Activated effector memory CD4-positive, alpha-beta T cell treated with anti-CD3 and anti-CD28 coated beads, Interleukin-2, amount 50 U/mL, for 16 hours (primary cell): ENCODE measurements around the gene RBP3.

ENCODE experiments used
- DNase-seq: peaks from one replicate; pipeline ENCODE4 v3.0.0-alpha.2; 2020

Gene RBP3

GRCh38 chr10:47319784-47320183 is 28.4 kb upstream of the RBP3 start:
- peak; percentile 30 for DNase-seq

GRCh38 chr10:47320812-47321211 is 27.4 kb upstream of the RBP3 start:
- peak; percentile 13 for DNase-seq

DNA sequence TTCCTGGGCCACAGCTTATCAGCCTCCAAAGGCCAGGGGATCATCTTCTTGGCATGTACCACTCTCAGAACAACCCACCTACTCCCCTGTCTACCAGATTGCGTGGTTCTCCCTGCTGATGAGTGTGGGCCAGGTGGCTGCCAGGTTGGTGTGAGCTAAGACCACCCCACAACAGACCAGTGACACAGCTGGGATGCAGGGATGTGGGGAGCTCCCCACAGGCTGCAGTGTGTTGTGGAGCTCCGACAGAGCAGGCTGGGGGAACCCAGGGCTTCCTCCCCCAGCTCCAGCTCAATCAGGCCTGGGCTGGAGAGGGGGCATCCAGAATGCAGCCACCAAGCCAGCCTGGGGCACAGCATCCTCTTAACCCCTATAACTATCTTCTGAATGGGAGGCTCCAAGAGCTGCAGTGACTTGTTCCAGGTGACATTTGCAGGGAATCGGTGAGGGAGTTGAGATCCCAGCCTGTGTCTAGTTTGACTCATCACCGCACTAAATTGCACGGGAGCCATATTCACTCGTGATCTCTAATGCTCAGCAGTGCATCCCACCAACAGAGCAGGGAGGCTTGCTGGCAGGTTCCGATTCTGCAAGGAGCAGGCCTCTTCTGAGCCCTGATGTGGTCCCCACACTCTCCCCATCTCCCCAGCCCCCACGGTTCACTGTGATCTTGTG is 26.5 kb upstream of the RBP3 start:
- peak; percentile 43 for DNase-seq

DNA sequence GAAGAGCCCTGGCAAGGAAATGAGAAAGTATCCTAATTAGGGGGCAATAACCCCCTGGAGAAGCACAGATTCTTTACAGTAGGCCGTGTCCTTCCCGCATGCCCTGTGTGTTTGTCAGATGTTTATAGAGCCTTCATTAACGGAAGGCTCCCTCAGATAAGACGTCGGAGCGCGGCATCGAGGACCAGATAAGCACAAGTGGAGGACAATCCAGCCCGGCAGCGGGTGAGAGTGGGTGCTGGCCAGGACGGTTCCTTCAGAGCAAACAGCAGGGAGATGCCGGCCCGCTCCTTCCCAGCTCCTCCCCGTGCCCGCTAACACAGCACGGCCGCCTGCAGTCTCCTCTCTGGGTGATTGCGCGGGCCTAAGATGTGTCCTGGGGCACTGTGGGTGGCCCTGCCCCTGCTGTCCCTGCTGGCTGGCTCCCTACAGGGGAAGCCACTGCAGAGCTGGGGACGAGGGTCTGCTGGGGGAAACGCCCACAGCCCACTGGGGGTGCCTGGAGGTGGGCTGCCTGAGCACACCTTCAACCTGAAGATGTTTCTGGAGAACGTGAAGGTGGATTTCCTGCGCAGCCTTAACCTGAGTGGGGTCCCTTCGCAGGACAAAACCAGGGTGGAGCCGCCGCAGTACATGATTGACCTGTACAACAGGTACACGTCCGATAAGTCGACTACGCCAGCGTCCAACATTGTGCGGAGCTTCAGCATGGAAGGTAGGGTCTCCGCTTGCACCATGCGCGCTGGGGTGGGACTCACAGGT is 25.7 kb upstream of the RBP3 start, which contains the start of gene GDF2:
GDF2 (plus strand) TSS at position 155 of the 762 bp plus-strand sequence; CDS start at position 370, 215 bp downstream.
- DNase-seq = peak; percentile 54

DNA sequence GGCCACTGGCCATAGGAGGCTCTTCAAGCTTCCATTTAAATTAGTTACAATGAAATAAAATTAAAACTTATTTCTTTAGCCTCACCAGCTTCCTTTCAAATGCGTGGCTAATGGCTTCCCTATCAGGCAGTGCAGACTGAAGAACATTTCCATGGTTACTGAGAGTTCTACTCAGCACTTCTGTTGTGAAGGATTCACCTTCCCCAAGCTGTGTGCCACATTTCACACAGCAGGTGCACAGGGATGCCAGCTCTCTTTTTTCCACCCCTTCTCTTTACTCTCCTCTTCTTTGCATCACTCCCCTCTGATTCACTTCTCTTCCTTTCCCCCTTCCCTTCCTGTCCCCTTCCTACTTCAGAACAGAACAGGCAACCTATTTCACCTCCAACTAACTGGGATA is 25.1 kb upstream of the RBP3 start:
- no peak for DNase-seq

- DNase-seq = peak; percentile 21
Measured at GRCh38 chr10:47323636-47324296, 24.4 kb upstream of the RBP3 start.

DNA sequence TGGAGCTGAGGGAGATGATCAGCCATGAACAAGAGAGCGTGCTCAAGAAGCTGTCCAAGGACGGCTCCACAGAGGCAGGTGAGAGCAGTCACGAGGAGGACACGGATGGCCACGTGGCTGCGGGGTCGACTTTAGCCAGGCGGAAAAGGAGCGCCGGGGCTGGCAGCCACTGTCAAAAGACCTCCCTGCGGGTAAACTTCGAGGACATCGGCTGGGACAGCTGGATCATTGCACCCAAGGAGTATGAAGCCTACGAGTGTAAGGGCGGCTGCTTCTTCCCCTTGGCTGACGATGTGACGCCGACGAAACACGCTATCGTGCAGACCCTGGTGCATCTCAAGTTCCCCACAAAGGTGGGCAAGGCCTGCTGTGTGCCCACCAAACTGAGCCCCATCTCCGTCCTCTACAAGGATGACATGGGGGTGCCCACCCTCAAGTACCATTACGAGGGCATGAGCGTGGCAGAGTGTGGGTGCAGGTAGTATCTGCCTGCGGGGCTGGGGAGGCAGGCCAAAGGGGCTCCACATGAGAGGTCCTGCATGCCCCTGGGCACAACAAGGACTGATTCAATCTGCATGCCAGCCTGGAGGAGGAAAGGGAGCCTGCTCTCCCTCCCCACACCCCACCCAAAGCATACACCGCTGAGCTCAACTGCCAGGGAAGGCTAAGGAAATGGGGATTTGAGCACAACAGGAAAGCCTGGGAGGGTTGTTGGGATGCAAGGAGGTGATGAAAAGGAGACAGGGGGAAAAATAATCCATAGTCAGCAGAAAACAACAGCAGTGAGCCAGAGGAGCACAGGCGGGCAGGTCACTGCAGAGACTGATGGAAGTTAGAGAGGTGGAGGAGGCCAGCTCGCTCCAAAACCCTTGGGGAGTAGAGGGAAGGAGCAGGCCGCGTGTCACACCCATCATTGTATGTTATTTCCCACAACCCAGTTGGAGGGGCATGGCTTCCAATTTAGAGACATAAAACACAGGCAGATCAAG is 22.6 kb upstream of the RBP3 start:
- DNase-seq = peak; percentile 17

DNA sequence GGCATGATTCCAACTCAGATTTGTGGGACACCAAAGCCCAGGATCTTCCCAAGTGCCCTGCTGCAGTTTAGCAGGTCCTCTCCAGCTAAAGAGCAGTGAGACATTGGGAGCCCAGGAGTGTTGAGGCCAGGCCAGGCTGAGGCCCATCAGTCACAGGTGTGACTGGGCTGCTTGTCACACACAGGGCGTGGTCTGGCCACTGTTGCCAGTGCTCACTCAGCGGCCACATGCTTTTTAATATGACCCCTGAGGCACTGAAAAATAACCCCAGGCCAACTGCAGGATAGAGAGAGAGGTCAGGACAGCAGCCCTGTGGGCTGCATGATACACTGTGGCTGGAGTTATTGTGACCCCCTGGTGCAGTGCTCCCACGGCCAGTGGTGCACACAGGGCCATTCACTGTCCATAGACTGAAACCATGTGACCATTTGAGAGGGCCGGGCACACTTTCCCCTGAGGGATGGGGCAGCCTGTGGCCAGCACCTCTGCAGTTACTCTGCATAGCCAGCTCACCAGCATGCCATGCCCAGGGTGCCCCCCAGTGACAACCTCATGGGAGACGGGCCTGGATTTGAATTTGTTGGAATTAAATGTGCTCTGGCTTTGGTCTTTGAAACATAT is 21.7 kb upstream of the RBP3 start:
- peak; percentile 54 for DNase-seq

DNA sequence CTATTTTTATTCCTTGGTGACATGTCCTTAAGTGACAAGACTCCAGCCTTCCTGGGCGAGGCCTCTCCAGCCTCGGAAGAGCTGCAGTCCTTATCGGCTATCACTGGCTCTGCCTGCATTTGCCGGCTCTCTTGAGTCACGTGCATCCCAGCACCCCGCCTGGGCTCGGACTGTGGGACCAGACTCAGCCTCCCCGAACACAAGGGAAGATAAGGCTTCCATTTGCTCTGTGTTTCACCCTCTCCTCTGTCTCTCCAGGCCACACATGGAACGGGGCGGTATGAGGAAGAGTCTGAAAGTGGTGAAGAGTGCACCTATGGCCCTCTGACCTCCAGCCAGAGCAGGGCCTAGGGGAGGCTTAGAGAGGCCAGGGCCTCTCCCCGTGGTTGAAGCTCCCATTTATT is 21.2 kb upstream of the RBP3 start:
- peak; percentile 34 for DNase-seq

- DNase-seq = peak; percentile 37
Measured at GRCh38 chr10:47329855-47330254, 18.3 kb upstream of the RBP3 start.

- peak; percentile 24 for DNase-seq
Measured at GRCh38 chr10:47330366-47330765, 17.8 kb upstream of the RBP3 start.

GRCh38 chr10:47330804-47331203 is 17.4 kb upstream of the RBP3 start:
- peak; percentile 50 for DNase-seq

- DNase-seq = peak; percentile 34
Measured at GRCh38 chr10:47331491-47331890, 16.7 kb upstream of the RBP3 start.

- no peak for DNase-seq
Measured at GRCh38 chr10:47331954-47332353, 16.2 kb upstream of the RBP3 start.

GRCh38 chr10:47332371-47332770 is 15.8 kb upstream of the RBP3 start:
- peak; percentile 44 for DNase-seq

GRCh38 chr10:47332946-47333345 is 15.2 kb upstream of the RBP3 start:
- peak; percentile 17 for DNase-seq

DNA sequence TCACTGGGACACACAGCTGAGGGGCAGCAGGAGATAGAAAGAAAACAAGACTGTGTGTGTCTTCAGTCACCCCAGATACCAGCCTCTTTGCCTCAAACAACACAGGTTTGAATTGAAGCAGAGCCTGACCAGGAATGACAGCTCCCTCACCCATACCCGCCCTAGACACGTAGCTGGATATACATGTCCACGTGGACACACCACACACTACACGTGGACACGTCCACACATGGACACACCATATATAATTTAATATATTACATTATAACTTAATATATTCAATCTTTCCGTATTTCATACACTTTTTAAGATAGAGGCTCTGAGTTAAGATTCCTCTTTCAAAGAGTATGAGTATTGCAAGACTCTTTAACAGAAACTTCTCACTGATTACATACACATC is 14.6 kb upstream of the RBP3 start:
- peak; percentile 8 for DNase-seq

DNA sequence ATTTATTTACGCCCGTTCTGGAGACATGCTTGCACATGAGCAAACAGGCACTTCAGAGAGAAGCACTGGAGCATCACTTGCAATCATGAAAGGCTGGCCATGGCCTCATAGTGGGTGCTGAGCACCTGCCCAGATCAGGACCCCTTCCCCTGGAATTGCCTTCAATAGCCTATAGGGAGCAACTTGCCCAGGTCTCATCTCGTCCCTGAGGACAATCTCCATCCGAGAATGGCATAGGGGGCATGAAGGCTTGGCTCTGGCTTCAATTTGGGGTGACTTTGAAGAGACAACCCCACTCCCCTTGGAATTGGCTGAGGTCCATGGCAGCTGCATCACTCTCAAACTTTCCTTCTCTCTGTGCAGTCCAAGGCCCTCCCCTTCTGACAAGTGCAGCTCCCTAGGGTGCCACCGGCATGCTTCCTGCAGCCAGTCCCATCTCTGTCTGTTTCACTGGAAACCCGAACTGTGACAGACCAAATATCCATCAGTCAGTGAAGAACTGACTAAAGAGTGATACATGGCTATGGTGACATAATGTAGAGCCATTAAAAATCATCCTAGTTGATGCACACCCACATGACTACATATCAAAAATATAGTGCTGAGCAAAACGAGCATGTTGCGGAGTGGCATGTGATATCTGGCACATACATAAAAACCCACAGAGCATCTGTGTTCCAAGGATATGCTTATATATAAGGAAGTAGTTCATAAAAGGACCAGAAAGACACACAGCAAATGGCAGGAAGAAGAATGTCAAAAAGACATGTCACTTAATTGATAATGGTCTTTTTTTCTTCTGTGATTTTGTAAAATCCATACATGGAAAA is 13.5 kb upstream of the RBP3 start:
- peak; percentile 19 for DNase-seq

GRCh38 chr10:47335906-47336305 is 12.3 kb upstream of the RBP3 start:
- peak; percentile 48 for DNase-seq

DNA sequence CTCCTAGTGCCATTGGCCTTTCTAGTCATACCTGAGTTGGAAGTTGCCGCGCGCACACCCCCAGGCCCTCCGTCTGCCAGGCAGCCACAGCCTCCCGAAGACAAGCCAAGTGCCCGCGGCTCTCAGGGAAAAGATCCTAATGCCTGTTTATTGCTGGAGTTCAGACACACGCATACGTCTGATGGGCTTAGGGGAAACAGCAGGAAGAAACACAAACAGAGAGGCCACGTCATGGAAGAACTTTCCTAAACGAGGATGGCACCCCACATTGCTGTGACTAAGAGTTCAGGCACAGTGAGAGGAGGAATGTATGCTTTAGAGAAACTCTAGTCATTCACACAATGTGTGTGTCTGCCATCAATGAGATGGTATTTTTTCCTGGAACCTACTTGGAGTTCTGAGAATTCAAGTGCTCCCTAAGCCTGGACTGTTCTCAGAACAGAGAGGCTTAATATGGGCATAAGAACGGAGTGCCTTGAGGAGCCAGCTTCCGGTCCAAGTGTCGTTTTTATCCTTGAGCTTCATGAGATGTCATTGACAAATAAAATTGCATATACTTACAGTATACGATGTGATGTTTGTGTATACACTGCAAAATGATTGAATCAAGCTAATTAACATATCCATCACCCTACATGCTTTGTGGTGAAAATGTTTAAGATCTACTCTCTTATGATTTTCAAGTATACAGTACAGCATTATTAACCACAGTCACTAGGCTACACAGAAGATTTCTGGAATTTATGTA is 11.6 kb upstream of the RBP3 start:
- DNase-seq = peak; percentile 31
